Inflammatory macrophage treated with lipopolysaccharide for 4 hours (primary cell): Measurements from ENCODE around the gene SUPT4H1.

Experiments used
- DNase-seq: peaks from one replicate; pipeline ENCODE4 v3.0.0-alpha.2; 2020

Gene SUPT4H1

GRCh38 chr17:58380207-58381123, 28.5 kb upstream of the SUPT4H1 start:
- no peak for DNase-seq

DNA sequence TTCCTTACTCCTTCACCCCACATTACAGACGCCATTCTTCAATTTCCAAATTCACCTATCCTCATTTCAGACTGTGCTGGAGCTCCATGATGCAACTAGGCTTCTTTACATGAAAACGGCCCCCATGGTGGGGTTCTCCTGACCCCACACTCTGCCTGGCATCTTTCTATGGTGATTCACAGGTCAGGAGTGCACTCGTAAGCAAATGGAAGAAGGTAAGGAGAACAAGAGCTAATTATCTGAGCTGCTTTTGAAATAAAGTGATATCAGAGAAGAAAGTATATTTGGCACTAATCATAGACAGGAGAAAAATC, 27.5 kb upstream of the SUPT4H1 start:
- DNase-seq: no peak

DNA sequence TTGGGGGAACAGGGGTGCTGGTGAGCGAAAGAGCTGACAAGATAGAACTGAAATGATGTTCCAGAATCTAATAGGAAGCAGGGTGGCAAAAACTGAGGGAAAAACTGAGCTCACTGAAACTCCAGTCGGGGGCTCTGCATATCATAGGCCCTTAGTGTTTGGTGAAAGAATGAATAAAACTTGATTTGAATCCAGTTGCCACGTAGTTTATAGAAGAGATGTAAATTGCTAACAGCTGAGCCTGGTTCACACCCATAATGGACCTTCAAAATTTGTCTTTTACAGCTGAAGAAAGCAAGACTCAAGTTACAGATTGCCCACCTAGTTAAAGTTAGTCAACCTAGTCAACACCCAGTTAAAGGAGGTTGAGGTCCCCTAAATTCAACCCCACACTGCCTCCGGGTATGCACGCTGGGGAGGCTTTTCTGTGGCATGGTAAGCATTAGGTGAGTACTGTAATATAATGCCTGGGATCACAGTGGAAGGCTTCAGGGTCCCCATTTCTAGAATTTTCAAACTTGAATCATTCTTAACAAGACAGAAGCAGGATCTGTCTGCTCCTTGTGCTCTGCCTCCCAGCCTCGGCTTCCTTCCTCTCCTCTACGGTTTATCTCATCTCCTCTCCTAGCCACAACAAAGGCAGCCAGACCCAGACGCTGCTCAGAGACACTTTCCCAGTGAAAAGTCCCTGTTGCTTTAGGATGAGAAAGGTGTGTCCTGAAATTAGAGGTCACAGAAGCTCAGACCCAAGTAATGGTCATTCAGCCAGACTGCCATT, 26.9 kb upstream of the SUPT4H1 start:
- no peak for DNase-seq

GRCh38 chr17:58377661-58378060, 25.7 kb upstream of the SUPT4H1 start:
- no peak for DNase-seq

DNA sequence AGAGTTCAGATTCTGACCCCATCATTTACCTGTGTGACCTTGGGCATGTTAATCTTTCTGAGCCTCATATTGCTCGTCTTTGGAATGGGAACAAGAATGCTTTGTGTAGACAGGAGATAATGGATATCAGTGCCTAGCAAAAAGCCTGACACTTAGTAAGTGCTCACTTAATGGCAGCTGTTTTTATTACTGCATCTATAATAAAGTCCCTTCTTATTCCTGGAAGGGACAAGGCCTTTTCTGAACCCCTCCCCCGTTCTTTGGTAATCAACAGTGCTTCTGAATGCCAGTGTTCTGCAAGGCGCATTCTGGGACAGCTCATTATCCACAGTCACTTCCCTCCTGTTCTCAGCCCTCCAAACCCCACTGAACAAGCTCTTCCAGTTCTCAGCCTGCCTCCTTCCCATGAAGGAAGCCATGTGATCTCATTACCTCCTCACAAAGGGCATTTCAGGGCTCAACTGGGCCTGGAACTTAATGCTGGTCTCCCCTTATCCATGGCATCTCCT, 25.1 kb upstream of the SUPT4H1 start:
- peak; percentile 44 for DNase-seq

DNA sequence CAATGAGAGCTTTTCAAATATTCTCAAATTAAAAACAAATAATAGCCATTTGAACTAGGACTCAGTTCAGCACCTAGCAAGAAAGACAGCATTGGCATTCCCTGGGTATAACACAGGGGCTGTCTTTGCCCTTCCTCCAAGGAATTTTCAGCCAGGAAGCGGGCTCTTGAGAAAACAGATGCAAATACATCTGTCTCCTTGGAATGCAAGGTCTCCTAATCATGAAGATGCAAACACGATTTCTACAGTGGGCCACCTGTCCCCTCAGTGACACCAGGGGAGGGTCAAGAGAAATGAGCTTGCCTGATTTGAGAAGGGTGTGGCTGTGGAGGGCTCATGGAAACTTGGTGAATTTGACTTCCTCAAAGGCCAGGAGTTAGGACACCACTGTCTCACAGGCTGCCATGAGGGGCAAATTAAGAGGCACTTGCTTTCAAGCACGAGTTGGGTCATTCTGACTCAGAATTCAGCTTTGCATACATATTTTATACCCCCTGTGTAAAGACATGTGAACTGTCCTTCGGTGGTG, 24.5 kb upstream of the SUPT4H1 start:
- DNase-seq: peak; percentile 86

DNA sequence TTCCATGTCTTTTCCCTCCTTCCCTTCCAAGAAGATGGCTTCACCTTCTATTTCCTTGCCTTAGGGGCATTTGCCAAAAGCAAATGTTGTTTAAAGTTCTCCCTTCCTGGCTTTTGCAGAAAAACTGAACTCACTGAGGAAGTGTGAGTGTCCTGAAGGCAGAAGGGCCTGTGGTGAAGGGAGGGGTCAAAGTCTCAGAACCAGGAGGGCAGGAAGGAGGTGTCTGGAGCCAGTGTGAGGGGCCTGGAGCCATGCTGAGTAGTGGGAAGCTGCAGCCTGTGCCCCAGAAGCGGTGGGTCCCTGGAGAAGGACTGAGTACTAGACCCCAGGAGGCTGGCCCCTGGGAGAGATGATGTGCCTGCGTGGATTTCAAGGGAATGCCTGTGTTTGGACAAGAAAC, 23.8 kb upstream of the SUPT4H1 start:
- peak; percentile 11 for DNase-seq

DNA sequence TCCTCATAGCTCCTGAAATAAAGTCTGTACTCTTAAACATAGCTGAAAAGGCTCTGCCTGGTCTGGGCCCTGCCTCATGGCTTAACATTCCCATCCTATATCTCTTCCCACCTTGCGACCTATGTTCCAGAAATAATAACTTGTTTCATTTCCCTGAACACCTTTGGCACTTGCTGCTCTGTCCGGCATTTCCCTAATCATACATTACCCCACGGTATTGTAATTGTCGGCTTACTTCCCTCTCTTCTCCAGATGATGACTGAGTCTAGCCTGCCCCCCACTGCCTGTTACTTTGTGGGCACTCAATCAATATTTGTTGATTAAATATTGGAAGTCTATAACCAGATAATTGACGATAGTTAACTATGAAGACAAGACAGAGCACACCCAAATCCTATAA, 23.3 kb upstream of the SUPT4H1 start:
- DNase-seq: peak; percentile 52

DNA sequence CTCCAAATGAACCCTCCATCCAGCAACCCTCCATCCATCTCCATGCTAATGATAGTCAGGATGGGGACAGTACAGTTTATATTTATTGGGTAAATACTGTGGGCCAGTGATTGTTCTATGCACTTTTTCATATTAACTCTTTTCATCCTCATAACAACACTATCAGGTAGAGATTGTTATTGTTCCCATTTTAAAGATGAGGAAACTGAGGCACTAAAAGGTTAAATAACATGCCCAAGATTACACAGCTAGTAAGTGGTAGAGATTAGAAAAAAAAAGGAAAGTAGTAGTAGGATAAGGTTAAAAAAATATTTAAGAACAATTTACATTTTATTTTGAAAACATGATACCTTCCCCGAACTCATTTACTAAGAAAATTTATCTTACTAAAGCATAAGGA, 21.9 kb upstream of the SUPT4H1 start:
- DNase-seq: no peak

GRCh38 chr17:58373003-58373402, 21.0 kb upstream of the SUPT4H1 start:
- DNase-seq: no peak

DNA sequence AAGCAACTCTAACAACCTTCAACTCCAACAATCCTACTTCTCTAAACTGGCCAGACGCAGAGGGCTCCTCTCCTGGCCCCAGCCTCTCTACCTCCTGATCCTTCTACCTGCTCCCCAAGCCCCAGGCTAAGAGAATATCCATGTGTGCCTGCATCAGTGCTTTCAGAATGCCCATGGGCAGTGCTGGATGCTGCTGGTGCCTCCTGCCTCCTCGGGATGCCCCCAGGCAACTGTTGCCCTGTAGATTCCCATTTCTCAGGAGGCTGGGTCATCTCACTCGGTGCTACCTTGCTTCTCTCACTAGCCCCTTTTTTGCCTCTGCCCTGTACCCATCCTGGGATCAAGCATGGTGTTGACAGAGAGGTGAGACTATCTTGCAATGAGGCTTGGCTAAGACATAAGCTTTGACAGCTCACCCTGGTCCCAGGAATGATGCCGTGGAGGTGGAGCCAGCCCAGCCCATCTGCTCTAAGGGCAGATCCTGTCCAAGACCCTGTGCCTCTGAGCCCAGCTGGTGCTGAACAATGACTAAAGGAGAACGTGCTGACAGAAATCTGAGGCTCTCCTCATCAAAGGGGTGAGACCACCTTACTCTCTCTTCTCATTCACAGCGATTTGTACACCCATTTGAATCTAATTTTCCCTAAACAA, 19.4 kb upstream of the SUPT4H1 start:
- no peak for DNase-seq

DNA sequence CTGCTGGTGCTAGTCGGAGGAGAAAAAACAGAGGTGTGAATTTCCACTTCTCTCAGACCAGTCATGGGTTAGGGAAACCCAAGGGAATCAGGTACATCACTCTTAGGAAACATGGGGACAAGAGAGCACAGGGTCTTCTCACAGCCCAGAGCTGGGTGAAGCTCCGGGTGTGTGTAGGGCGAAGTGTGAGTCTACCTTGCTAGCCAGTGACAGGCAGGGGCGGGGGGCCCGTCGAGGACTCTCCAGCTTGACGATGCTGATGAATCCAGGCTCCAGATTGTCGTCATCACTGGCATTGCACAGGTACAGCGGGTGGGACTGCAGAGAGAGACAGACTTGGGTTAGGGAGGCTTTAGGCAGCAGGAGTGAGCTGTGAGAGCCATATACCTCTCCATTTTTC, 18.7 kb upstream of the SUPT4H1 start:
- DNase-seq: no peak

GRCh38 chr17:58370309-58370708, 18.3 kb upstream of the SUPT4H1 start:
- DNase-seq: no peak

DNA sequence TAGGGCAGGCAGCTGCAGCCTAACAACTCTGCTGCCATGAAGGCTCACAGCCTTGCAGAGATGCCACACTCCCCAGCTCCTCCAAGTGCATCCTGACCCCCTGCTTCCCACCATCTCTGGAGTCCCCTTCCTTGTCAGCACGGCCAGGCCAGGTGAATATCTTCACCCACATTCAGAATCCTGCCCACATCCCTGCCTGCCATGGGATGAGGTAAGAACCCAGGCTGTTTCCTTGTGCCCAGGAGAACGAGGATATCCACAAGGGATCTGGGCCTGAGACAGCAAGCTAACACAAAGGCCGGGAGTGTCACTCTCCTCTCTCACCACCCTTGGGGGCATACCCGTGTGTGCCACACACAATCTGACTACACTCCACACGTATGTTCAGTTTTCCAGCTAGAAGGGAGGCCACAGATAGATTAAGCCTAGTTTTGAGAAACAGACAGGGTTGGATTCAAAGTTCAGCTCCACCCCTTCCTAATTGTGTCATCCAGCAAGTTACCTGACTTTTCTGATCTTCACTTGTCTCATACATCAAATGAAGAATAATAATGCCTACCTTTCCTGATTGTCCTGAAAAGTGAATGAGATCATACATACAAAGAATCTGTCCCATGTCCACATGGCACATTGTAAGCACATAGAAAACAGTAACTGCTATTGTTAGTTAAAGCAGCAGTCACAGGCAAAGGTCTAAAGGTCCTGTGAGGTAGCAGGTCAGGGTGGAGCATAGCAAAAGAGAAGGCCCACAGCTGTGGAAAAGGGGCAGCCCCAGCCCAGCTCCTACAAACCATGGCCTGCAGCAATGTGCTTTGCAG, 17.4 kb upstream of the SUPT4H1 start:
- DNase-seq: no peak

- peak; percentile 11 for DNase-seq
These were observed 16.8 kb upstream of the SUPT4H1 start for GRCh38 chr17:58368860-58369213.

- no peak for DNase-seq
These were observed 15.5 kb upstream of the SUPT4H1 start for GRCh38 chr17:58367461-58367860.

DNA sequence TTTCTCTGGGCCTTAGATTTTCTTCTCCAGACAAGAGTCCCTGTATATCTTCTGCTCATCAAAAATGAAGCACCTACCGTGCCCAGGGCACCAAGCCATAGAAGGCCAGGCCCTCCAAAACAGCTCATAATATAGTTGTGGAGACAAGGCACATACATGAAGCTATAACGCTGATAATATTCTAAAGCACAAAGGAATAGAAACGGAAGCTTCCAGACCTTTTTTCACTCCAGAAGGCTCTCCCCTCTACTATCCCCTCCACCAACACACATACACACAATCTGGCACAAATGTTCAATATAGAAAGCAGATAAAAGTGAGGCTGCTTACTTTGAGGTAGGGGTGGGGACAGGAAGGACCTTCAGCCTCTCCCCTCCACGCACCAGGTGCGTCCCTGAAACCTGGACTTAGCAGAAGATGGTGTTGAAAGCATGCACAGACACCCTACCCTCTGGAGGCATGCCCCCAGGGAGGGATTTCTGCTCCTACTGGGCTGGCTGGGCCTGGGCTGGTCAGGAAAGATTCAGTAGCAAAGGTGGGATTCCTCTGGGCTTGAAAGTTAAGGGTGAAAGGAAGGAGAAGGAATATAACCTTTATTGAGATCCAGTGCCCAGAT, 14.1 kb upstream of the SUPT4H1 start:
- no peak for DNase-seq

DNA sequence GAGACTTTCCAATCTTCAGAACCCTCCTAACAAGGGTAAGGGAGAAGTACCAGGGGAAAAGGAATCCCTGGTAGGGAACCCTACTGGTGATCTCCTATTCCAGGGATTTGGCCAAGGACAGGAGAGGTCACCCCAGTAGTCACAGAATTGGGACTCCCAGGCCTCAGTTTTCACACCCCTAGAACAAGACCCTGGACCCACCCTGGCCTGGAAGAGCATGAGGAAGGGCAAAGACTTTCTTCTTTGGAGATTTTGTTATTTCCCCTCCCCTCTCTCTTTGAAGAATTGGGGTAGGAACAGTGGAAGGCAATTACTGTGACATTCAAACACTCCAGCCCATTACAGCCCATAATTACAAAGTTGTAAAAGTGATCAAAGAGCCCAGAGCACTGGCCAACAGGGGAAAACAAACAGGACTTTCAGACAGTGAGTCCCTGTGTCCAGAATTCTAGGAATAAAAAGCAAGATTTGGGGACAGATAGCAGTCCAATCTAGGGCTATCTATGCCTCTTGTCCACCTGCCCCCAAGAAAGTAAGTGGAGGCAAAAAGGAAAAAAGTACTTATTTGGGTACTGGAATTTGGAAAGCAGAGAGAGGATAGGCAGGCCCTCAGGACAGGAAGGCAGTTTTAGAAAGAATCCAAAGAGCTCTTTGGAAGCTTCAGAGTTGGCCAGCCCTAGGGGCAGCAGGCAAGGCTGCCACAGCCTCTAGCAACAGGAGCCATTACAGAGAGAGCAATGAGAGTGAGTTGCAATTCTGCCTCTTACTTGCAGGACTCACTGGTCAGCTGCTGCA, 13.4 kb upstream of the SUPT4H1 start:
- DNase-seq: no peak

- DNase-seq: no peak
These were observed 12.4 kb upstream of the SUPT4H1 start for GRCh38 chr17:58364270-58364942.

DNA sequence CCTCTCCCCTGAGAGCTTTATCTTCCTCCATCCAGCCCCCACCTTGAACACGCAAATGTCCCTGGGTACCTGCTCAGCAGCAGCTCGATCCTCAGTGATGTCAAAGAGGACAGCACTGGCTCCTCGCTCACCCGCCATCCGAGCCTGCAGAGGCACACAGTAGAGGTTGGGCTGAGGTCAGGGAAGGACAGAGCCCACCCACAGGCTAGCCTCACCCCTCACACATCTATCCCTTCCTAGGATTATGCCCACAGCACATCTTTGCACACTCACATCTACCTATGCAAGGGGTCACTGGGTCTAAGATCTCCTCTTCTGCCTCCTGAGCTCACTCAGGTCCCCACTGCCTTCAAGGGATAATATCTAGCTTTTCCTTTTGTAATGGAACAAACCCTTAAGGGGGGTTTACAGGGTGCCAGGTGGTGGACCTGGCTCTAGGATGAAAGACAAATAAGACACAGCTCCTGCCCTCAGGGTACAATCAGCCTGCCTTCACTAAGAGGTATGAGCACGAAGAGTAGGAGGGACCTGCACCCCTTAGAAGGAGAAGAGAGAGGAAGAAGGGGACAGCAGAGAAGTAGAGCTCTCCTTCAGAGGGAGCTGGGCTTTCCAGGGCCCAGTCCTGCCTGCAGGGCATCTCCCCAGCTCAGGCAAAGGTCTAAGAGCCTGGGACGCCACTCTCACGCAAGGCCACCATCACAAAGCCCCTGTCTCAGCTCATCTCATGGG, 11.6 kb upstream of the SUPT4H1 start:
- DNase-seq: no peak
